CD4-positive, CD25-positive, alpha-beta regulatory T cell (primary cell): ENCODE data around the gene SLC35G6. TPM values are rescaled to one million over a fixed set of nuclear protein-coding genes. Genes with fewer than 3 reads are reported as not detected.
"Not testable (repeated sequence)": the region's sequence is repeated elsewhere in the genome, so short reads cannot be mapped to it uniquely, and the experiment has no call there.

ENCODE experiments used
- ATAC-seq, 2 donors: fragments of 150-1000 bp; cut with Tn5 transposase; one replicate each; pipeline ENCODE4 v1.10.0; 2021; ENCODE audit warnings: low read depth in 2 of 2, moderate number of reproducible peaks in 2 of 2, moderate library complexity in 1 of 2
- DNase-seq, 3 donors: peaks; one replicate each; pipeline versions ENCODE4 v3.0.0 to v3.0.0-alpha.2; 2012 to 2022; ENCODE audit warnings: mixed read lengths in 1 of 3
- H3K27ac ChIP-seq: one replicate; pipeline ENCODE4 v1.7.0; 2013; ENCODE audit warnings: mild to moderate bottlenecking, low read length; ENCODE audit not compliant: insufficient read depth, poor library complexity, severe bottlenecking
- H3K27me3 ChIP-seq: one replicate; pipeline ENCODE4 v1.7.0; 2013; ENCODE audit warnings: low read length; ENCODE audit not compliant: control insufficient read depth, insufficient read depth
- H3K36me3 ChIP-seq: one replicate; pipeline ENCODE4 v1.7.0; 2013; ENCODE audit warnings: mild to moderate bottlenecking, low read length, moderate library complexity; ENCODE audit not compliant: control insufficient read depth, insufficient read depth
- H3K4me1 ChIP-seq: 2 replicates; pipeline ENCODE4 v1.7.0; 2013; ENCODE audit warnings: mild to moderate bottlenecking, low read length; ENCODE audit not compliant: insufficient read depth, control insufficient read depth, poor library complexity, severe bottlenecking
- H3K4me3 ChIP-seq: one replicate; pipeline ENCODE4 v1.7.0; 2013; ENCODE audit warnings: low read depth, mild to moderate bottlenecking, low read length, moderate library complexity
- H3K9me3 ChIP-seq, 2 experiments: 1 replicate in 1 of 2; 2 replicates in 1 of 2; pipeline ENCODE4 v1.7.0; 2013; ENCODE audit warnings: low read length in 2 of 2, mild to moderate bottlenecking in 1 of 2, moderate library complexity in 1 of 2; ENCODE audit not compliant: control insufficient read depth in 2 of 2
- H3K27ac Mint-ChIP-seq, 3 donors: one replicate each; pipeline ENCODE4 v1.8.0; 2020 to 2022; ENCODE audit warnings: mild to moderate bottlenecking in 3 of 3, mixed read lengths in 3 of 3, moderate library complexity in 2 of 3
- H3K27me3 Mint-ChIP-seq: one replicate; pipeline ENCODE4 v1.8.0; 2022; ENCODE audit warnings: mild to moderate bottlenecking, mixed read lengths
- H3K36me3 Mint-ChIP-seq: one replicate; pipeline ENCODE4 v1.8.0; 2020; ENCODE audit warnings: mixed read lengths
- H3K4me1 Mint-ChIP-seq, 4 donors: one replicate each; pipeline ENCODE4 v1.8.0; 2020 to 2022; ENCODE audit warnings: mixed read lengths in 4 of 4, mild to moderate bottlenecking in 1 of 4
- H3K4me3 Mint-ChIP-seq, 4 donors: one replicate each; pipeline ENCODE4 v1.8.0; 2020 to 2022; ENCODE audit warnings: mild to moderate bottlenecking in 4 of 4, mixed read lengths in 4 of 4, moderate library complexity in 3 of 4
- H3K9me3 Mint-ChIP-seq, 7 donors: one replicate each; pipeline ENCODE4 v1.8.0; 2020 to 2022; ENCODE audit warnings: mixed read lengths in 7 of 7, mild to moderate bottlenecking in 3 of 7, moderate library complexity in 2 of 7
- polyA plus RNA-seq, 4 donors: library from polyadenylated mRNA; unstranded; fragments of 300-500 nt; fragmentation: Illumina TruSeq; gene quantifications; one replicate each; pipeline ENCODE4 v1.2.3, GENCODE V29; 2021
- total RNA-seq: library from RNA; stranded (reverse); gene quantifications from one replicate; pipeline ENCODE4 v1.2.3, GENCODE V29; 2022

Gene SLC35G6
- total and polyA plus RNA-seq, 5 donors from 2014 or later = not detected

GRCh38 chr17:7481842-7482741 is 846 bp downstream of the SLC35G6 start:
- Histone ChIP-seq H3K27ac (peak overlapping the region; percentile 100), H3K4me1 (peaks cover 62% of the 10 kb centered on the region)
- ATAC-seq = not testable (repeated sequence)

DNA sequence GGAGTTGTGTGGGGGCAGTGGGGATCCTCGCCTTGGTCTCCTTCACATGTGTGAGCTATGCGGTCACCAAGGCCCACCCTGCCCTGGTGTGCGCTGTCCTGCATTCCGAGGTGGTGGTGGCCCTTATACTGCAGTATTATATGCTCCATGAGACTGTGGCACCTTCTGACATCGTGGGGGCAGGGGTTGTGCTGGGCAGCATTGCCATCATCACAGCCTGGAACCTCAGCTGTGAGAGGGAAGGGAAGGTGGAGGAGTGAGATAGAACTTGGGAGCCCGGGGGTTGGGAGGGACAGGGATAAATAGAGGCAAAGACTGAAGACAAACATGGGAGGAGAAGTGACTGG is 1.5 kb downstream of the SLC35G6 start:
- H3K9me3 ChIP-seq, H3K9me3 Mint-ChIP-seq, H3K27me3 ChIP-seq, H3K36me3 Mint-ChIP-seq, H3K36me3 ChIP-seq, DNase-seq, ATAC-seq: not testable (repeated sequence)
- peak overlapping the region; percentile 100 for H3K27ac Mint-ChIP-seq
- Histone ChIP-seq H3K4me3 (peak overlapping the region; percentile 80), H3K4me1 (peaks cover 62% of the 10 kb centered on the region), H3K27ac (peak overlapping the region; percentile 100)
- peaks cover 10% of the 10 kb centered on the region for H3K27me3 Mint-ChIP-seq
- peak overlapping the region; percentile 98 to 99 (median 98) for H3K4me3 Mint-ChIP-seq
- peaks cover 29 to 75% (median 58%) of the 10 kb centered on the region in 4 donors for H3K4me1 Mint-ChIP-seq

More at GRCh38 chr17:7481842-7482741, 846 bp downstream of the SLC35G6 start:
- H3K4me3 ChIP-seq, H3K27me3 ChIP-seq, H3K36me3 Mint-ChIP-seq, H3K36me3 ChIP-seq, DNase-seq, H3K9me3 ChIP-seq, H3K9me3 Mint-ChIP-seq: not testable (repeated sequence)
- peak overlapping the region; percentile 82 to 99 (median 98) for H3K4me3 Mint-ChIP-seq
- H3K4me1 Mint-ChIP-seq = peaks cover 23 to 75% (median 57%) of the 10 kb centered on the region in 4 donors
- peaks cover 10% of the 10 kb centered on the region for H3K27me3 Mint-ChIP-seq
- H3K27ac Mint-ChIP-seq = peak overlapping the region; percentile 100

GRCh38 chr17:7483255-7484066 is 2.2 kb downstream of the SLC35G6 start:
- H3K27me3 Mint-ChIP-seq = peaks cover 10% of the 10 kb centered on the region
- H3K27ac ChIP-seq = peak overlapping the region; percentile 100
- peaks cover 59% of the 10 kb centered on the region for H3K4me1 ChIP-seq

GRCh38 chr17:7484067-7484918 is 3.0 kb downstream of the SLC35G6 start, which contains the start of gene POLR2A:
Gene POLR2A, plus strand, starts transcription at chr17:7484366.
- no peaks in the 10 kb centered on the region for H3K36me3 ChIP-seq
- peaks cover 0 to 1% (median 0%) of the 10 kb centered on the region in 7 donors for H3K9me3 Mint-ChIP-seq
- peaks cover 64% of the 10 kb centered on the region for H3K4me1 ChIP-seq
- peak within 1 kb of the TSS; percentile 94 for H3K4me3 ChIP-seq
- DNase-seq (peak; percentile 94 to 99 (median 98)), ATAC-seq (peak; percentile 69 to 70)
- peaks cover 10% of the 10 kb centered on the region for H3K27me3 Mint-ChIP-seq
- H3K27ac Mint-ChIP-seq = peak within 1 kb of the TSS; percentile 100
- peak within 1 kb of the TSS; percentile 98 to 99 (median 98) for H3K4me3 Mint-ChIP-seq
- no peaks in the 10 kb centered on the region for H3K27me3 ChIP-seq
- H3K4me1 Mint-ChIP-seq = peaks cover 31 to 80% (median 59%) of the 10 kb centered on the region in 4 donors
- H3K27ac ChIP-seq = peak within 1 kb of the TSS; percentile 100
- H3K9me3 ChIP-seq = no peaks in the 10 kb centered on the region
- H3K36me3 Mint-ChIP-seq = peaks cover 10% of the 10 kb centered on the region

More at GRCh38 chr17:7483255-7484066, 2.2 kb downstream of the SLC35G6 start:
- H3K27me3 ChIP-seq = no peaks in the 10 kb centered on the region
- H3K4me1 Mint-ChIP-seq = peaks cover 25 to 75% (median 54%) of the 10 kb centered on the region in 4 donors
- peak overlapping the region; percentile 100 for H3K27ac Mint-ChIP-seq
- H3K4me3 Mint-ChIP-seq = peak overlapping the region; percentile 98 to 99 (median 98)
- peak; percentile 61 for ATAC-seq
- DNase-seq = peak; percentile 93 to 98 (median 95)
- H3K36me3 ChIP-seq = no peaks in the 10 kb centered on the region
- peaks cover 0 to 1% (median 0%) of the 10 kb centered on the region in 7 donors for H3K9me3 Mint-ChIP-seq
- H3K36me3 Mint-ChIP-seq = peaks cover 4% of the 10 kb centered on the region
- peak overlapping the region; percentile 80 for H3K4me3 ChIP-seq
- no peaks in the 10 kb centered on the region for H3K9me3 ChIP-seq

DNA sequence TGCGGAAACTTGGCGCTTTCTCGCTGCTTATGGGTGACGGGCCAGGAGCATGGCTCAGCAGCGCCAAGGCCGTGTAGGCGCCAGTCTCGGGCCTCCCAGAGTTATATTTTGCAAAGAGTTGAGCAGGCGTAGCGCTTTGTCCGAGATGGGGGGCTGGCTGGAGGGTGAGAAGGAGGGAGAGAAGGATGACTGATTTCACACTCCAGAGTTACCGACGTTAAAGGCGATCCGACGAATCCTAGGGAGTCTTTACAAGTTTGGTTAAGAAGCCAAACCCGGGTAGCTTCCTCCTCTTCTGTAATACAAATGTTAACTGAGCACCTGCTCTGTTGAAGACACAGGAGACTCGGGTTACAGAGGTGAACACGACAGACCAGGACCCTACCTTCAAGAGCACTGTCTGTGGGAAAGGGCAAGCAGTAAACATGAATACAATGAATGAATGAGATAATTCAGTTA is 3.7 kb downstream of the SLC35G6 start:
- Histone ChIP-seq H3K4me3 (peak overlapping the region; percentile 94), H3K27ac (peak overlapping the region; percentile 100), H3K27me3 (no peaks in the 10 kb centered on the region), H3K36me3 (no peaks in the 10 kb centered on the region), H3K9me3 (no peaks in the 10 kb centered on the region), H3K4me1 (peaks cover 66% of the 10 kb centered on the region)
- peaks cover 10% of the 10 kb centered on the region for H3K27me3 Mint-ChIP-seq
- H3K9me3 Mint-ChIP-seq = peaks cover 0 to 1% (median 0%) of the 10 kb centered on the region in 7 donors
- no peak for DNase-seq
- H3K4me1 Mint-ChIP-seq = peaks cover 33 to 83% (median 61%) of the 10 kb centered on the region in 4 donors
- H3K4me3 Mint-ChIP-seq = peak overlapping the region; percentile 98 to 99 (median 98)
- no peak for ATAC-seq
- peaks cover 11% of the 10 kb centered on the region for H3K36me3 Mint-ChIP-seq
- H3K27ac Mint-ChIP-seq = peak overlapping the region; percentile 100

DNA sequence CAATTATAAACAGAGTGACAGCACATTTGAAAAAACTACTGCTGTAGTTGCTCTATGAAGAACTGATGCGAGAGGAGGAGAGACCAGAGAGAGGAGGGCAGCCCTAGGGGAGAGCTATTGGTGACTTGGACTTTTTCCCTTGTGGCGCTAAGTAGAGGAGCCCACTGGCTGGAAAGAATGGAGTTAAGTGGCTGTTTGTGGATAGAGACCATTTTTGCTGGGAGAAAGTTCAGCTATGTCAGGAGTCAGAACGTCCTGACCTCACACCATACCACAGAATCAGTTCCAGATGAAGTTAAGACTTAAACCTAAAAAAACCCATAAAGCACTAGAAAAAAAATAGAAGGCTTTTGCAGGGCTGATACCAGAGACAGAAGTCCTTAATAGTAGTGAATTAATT is 4.9 kb downstream of the SLC35G6 start:
- peaks cover 15% of the 10 kb centered on the region for H3K36me3 Mint-ChIP-seq
- H3K9me3 ChIP-seq = no peaks in the 10 kb centered on the region
- peak overlapping the region; percentile 83 to 99 (median 96) for H3K4me3 Mint-ChIP-seq
- H3K27me3 Mint-ChIP-seq = peaks cover 10% of the 10 kb centered on the region
- H3K27ac ChIP-seq = peak overlapping the region; percentile 56
- H3K27ac Mint-ChIP-seq = peak overlapping the region in 2 of 3 donors; percentile 10 to 62
- H3K36me3 ChIP-seq = peaks cover 5% of the 10 kb centered on the region
- ATAC-seq (no peak), DNase-seq (no peak)
- H3K27me3 ChIP-seq = no peaks in the 10 kb centered on the region
- peaks cover 0 to 1% (median 0%) of the 10 kb centered on the region in 7 donors for H3K9me3 Mint-ChIP-seq
- peaks cover 71% of the 10 kb centered on the region for H3K4me1 ChIP-seq
- peak overlapping the region; percentile 86 for H3K4me3 ChIP-seq
- peaks cover 37 to 82% (median 67%) of the 10 kb centered on the region in 4 donors for H3K4me1 Mint-ChIP-seq
